HL-60 (cell line): Measurements from ENCODE around the gene OXLD1.

Experiments used
- POLR2AphosphoS5 ChIP-seq: IDR thresholded peaks from 2 replicates; pipeline ENCODE4 v1.6.1; 2012; ENCODE audit warnings: low read depth
- TF ChIP-seq, protein P1 (sequence below): IDR thresholded peaks from one replicate; pipeline ENCODE4 v1.5.1; 2011; ENCODE audit warnings: low read length, control low read depth, inconsistent platforms; ENCODE audit not compliant: insufficient read depth

DNA sequence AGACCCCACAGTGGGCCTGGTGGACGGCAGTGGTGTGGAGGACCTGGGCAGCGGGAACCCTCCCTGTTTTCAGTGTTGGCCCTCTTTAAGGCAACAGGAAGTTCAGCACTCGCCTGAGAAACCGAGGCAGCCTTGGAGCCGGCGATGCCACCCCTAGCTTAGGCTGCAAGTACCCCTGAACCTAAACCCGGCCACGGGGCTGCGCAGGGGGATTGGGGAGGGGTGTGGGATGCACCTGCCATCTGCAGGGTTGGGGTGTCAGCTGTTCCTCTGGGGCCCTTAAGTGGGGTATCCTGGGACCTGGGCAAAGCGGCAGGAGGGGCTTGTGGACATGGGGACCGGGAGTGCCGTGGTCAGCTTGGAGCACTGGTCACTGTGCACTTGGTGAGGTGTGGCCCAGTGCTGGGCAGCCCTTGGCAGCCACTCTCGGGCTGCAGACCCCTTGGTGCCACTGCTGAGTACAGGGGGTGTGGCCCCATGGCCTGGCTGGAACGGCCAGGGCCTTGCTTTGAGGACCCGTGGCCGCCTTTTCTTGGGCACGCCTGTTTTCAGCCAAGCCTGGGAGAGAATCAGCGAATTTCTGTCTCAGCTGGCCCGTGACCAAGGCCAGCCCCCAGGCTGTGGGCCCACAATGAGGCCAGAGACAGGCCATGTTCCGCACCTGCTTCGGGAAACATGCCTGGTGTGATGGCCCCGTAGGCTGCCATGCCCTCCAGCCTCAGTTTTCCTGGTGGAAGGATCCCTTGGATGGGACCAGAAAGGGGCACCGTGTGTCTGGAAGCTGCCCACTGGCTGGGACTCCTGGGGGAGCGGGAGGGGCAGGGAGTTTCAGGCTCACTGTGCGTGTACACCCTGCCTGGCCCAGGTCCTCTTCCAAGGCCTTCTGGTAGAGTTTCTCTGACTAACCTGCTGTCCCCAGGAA, 41.6 kb upstream of the OXLD1 start:
- TF ChIP-seq, protein P1, sequence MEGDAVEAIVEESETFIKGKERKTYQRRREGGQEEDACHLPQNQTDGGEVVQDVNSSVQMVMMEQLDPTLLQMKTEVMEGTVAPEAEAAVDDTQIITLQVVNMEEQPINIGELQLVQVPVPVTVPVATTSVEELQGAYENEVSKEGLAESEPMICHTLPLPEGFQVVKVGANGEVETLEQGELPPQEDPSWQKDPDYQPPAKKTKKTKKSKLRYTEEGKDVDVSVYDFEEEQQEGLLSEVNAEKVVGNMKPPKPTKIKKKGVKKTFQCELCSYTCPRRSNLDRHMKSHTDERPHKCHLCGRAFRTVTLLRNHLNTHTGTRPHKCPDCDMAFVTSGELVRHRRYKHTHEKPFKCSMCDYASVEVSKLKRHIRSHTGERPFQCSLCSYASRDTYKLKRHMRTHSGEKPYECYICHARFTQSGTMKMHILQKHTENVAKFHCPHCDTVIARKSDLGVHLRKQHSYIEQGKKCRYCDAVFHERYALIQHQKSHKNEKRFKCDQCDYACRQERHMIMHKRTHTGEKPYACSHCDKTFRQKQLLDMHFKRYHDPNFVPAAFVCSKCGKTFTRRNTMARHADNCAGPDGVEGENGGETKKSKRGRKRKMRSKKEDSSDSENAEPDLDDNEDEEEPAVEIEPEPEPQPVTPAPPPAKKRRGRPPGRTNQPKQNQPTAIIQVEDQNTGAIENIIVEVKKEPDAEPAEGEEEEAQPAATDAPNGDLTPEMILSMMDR = no peak
- peak; percentile 7; the same call in 1 of the 2 replicates for TF ChIP-seq POLR2AphosphoS5
